Measurements from ENCODE around the gene PHACTR2. TPM values are rescaled to one million over a fixed set of nuclear protein-coding genes. Genes with fewer than 3 reads are reported as not detected.
A peak's percentile ranks its signal among the peaks of the same experiment; 100 is the strongest.

PHACTR2 gene
- total RNA-seq, 4 donors from 2014 or later, result 76.2 to 110 (median 98.2) TPM

DNA sequence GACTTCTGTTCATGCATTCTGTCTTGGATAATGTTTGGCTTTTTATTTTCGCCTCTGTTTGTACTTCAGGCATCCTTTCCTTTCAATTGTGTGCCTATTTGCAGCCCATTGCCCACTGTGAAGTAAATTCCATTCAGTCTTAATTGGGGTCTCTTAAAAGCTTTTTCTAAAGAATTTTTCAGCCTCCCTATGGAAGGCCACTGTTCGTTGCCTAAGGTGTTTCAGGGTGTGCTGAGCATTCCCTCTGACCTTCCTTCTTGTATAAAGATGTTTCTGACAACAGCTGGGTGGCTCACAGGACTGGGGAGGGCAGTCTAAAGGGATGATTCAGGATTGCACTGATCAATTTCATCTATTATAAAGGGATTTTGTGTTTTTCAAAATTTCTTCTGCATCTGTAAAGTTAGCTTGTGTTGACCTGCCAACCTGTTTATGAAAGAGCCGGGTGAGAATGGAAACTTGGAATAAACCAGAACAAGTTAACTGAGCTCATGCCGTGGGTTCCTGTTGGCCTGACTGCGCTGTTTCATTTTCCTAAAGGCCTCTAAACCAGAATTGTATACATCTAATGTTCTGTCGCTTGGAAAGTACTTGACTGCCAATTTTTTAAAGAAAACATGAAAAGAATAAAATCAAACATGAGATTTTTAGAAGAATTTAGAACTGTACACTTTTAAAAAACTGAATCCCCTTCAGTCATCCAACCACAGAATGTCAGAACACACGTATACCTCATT is 14.3 kb downstream of the PHACTR2 start:
- no peak for DNase-seq (ENCODE audit: low spot score in 2 of 2)
- no peaks in the 10 kb centered on the region for H3K27me3 ChIP-seq
- no peak for TF ChIP-seq POLR2A (IDR thresholded peaks at IDR 0.05)
- no peak for TF ChIP-seq EP300 (IDR thresholded peaks at IDR 0.05)
- TF ChIP-seq CTCF (IDR thresholded peaks at IDR 0.05), result no peak
- no peaks in the 10 kb centered on the region for H3K9me3 ChIP-seq
- H3K27ac ChIP-seq, result peak overlapping the region in 2 of 4 donors; percentile 41 to 59
- H3K4me3 ChIP-seq, result no peak overlapping the region
- WGBS, 2 donors, result 47 to 53% methylated on average over 7 of the region's 7 CpGs
- H3K36me3 ChIP-seq, result no peaks in the 10 kb centered on the region
- peaks cover 0 to 77% (median 19%) of the 10 kb centered on the region in 4 donors for H3K4me1 ChIP-seq

GRCh38 chr6:143692696-143693095 is 14.9 kb downstream of the PHACTR2 start:
- Histone ChIP-seq H3K9me3 (no peaks in the 10 kb centered on the region), H3K36me3 (no peaks in the 10 kb centered on the region), H3K4me1 (peaks cover 0 to 75% (median 21%) of the 10 kb centered on the region in 4 donors), H3K27me3 (no peaks in the 10 kb centered on the region), H3K4me3 (no peak overlapping the region), H3K27ac (peak overlapping the region in 2 of 4 donors; percentile 41 to 59)
- WGBS, 2 donors, result 69 to 82% methylated on average over 3 of the region's 3 CpGs
- no peak for DNase-seq (ENCODE audit: low spot score in 2 of 2)
- TF ChIP-seq POLR2A (IDR thresholded peaks at IDR 0.05) (no peak), CTCF (IDR thresholded peaks at IDR 0.05) (no peak), EP300 (IDR thresholded peaks at IDR 0.05) (no peak)

DNA sequence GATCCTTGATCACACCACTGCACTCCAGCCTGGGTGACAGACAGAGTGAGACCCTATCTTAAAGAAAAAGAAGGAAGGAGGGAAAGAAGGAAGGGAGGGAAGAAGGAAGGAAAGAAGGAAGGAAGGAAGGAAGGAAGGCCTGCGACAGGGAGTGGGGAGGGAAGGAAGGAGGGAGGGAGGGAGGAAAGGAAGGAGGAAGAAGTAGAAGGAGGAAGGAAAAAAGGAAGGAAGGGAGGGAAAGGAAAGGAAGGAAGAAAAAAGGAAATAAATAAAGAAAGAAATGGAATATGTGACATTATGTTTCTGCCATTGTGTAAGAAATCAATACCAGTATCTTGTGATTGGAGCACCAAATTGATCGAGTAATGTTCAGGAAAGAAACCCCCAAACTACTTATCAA is 16.2 kb downstream of the PHACTR2 start:
- Histone ChIP-seq H3K36me3 (no peaks in the 10 kb centered on the region), H3K27me3 (no peaks in the 10 kb centered on the region), H3K4me1 (peaks cover 0 to 77% (median 22%) of the 10 kb centered on the region in 4 donors), H3K4me3 (no peak overlapping the region), H3K27ac (no peak overlapping the region), H3K9me3 (no peaks in the 10 kb centered on the region)
- WGBS, 2 donors, result 87 to 91% methylated on average over 2 of the region's 2 CpGs
- TF ChIP-seq POLR2A (IDR thresholded peaks at IDR 0.05), result no peak
- TF ChIP-seq CTCF (IDR thresholded peaks at IDR 0.05), result no peak
- no peak for TF ChIP-seq EP300 (IDR thresholded peaks at IDR 0.05)
- DNase-seq (ENCODE audit: low spot score in 2 of 2), result no peak

DNA sequence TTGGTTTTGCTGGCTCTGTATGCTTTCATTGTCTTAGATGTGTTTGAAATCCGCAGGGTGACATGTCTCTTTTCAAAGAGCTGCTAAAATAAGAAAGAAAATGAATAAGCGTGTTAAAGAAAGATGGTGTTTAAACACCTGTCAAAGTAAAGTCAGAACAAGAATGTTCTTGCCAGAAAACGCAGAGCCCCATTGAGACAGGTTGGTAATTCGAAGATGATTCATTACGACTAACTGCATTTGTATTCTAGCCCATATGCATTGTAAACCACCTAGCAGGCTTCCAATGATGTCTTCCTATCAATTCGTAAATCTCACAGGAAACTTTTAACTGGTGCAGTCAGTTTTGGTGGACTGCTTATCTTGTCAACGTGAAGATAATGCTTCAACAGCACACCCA is 16.8 kb downstream of the PHACTR2 start:
- TF ChIP-seq EP300 (IDR thresholded peaks at IDR 0.05) (no peak), CTCF (IDR thresholded peaks at IDR 0.05) (no peak), POLR2A (IDR thresholded peaks at IDR 0.05) (no peak)
- Histone ChIP-seq H3K4me3 (no peak overlapping the region), H3K36me3 (no peaks in the 10 kb centered on the region), H3K9me3 (no peaks in the 10 kb centered on the region), H3K27me3 (no peaks in the 10 kb centered on the region), H3K27ac (no peak overlapping the region), H3K4me1 (peaks cover 0 to 83% (median 22%) of the 10 kb centered on the region in 4 donors)
- WGBS, 2 donors, result 86 to 88% methylated on average over 7 of the region's 7 CpGs
- DNase-seq (ENCODE audit: low spot score in 2 of 2), result no peak

GRCh38 chr6:143695130-143695968 is 17.6 kb downstream of the PHACTR2 start:
- TF ChIP-seq CTCF (IDR thresholded peaks at IDR 0.05), result no peak
- TF ChIP-seq POLR2A (IDR thresholded peaks at IDR 0.05), result no peak
- no peak for TF ChIP-seq EP300 (IDR thresholded peaks at IDR 0.05)
- no peak for DNase-seq (ENCODE audit: low spot score in 2 of 2)
- 56 to 58% methylated on average over 7 of the region's 7 CpGs for WGBS, 2 donors

More at GRCh38 chr6:143695130-143695968, 17.6 kb downstream of the PHACTR2 start:
- H3K9me3 ChIP-seq, result no peaks in the 10 kb centered on the region
- peaks cover 0 to 83% (median 26%) of the 10 kb centered on the region in 4 donors for H3K4me1 ChIP-seq
- peak overlapping the region in 1 of 4 donors; percentile 47 for H3K27ac ChIP-seq
- no peak overlapping the region for H3K4me3 ChIP-seq
- H3K36me3 ChIP-seq, result no peaks in the 10 kb centered on the region
- H3K27me3 ChIP-seq, result no peaks in the 10 kb centered on the region

Measured in tibial nerve (tissue), 4 donors.